K562 (cell line): ENCODE measurements around the gene DHCR24. TPM values are rescaled to one million over a fixed set of nuclear protein-coding genes. Genes with fewer than 3 reads are reported as not detected.

Source experiments
- ATAC-seq: fragments of 200-7000 bp; cut with Tn5 transposase; 3 replicates; pipeline ENCODE4 v1.9.1; 2020; ENCODE audit warnings: moderate library complexity
- BruUV-seq: library from RNA; stranded (reverse); fragments of 400-500 nt; replicated peaks from 2 replicates; lab custom pipeline; 2021; lab: Mats Ljungman, UMichigan
- CTCF ChIA-PET: fragments of 300-600 bp; formaldehyde crosslinking; extraction: SDS; loops from one replicate; lab custom pipeline; 2021; ENCODE audit warnings: low intra/inter-chr PET ratio; lab: Yijun Ruan, JAX
- POLR2A ChIA-PET: fragments of 300-600, 350-650 bp; sonication (Branson Sonifier 250); formaldehyde crosslinking; extraction: SDS; loops from one replicate; lab custom pipeline; 2021; ENCODE audit warnings: antibody characterized with exemption, inconsistent platforms; lab: Yijun Ruan, JAX
- DNase-seq, 4 experiments: peaks; one replicate each; pipeline versions ENCODE4 v3.0.0 to v3.0.0-alpha.2; 2011 to 2018; ENCODE audit warnings: low spot score in 3 of 4, mixed read lengths in 3 of 4; ENCODE audit errors: extremely low read depth in 1 of 4
- FAIRE-seq: peaks from 2 replicates; lab custom pipeline; 2011; peaks lifted over from hg19 to GRCh38; lab: Jason Lieb, UNC
- H2AFZ ChIP-seq: 2 replicates; pipeline ENCODE4 v1.6.0; 2011; ENCODE audit warnings: low read depth, low read length, control low read depth, inconsistent platforms
- H3K27ac ChIP-seq: fragments of 200-600 bp; 3 replicates; pipeline ENCODE4 v1.8.0; 2011; ENCODE audit warnings: low read depth, mild to moderate bottlenecking, control low read depth, inconsistent platforms, low read length, moderate library complexity, mixed read lengths; ENCODE audit errors: extremely low read depth
- H3K27me3 ChIP-seq, 2 experiments: fragments of 300-600 bp in 1 of 2; 2 replicates in 1 of 2; 3 replicates in 1 of 2; pipeline versions ENCODE4 v1.6.0 to v1.8.0; 2011; ENCODE audit warnings: inconsistent platforms in 2 of 2, low read length in 2 of 2, mild to moderate bottlenecking in 1 of 2, mixed read lengths in 1 of 2, moderate library complexity in 1 of 2; ENCODE audit not compliant: control insufficient read depth in 2 of 2, insufficient read depth in 2 of 2
- H3K36me3 ChIP-seq: fragments of 300-600 bp; 3 replicates; pipeline ENCODE4 v1.8.0; 2011; ENCODE audit warnings: mild to moderate bottlenecking, low read length, inconsistent platforms; ENCODE audit not compliant: control insufficient read depth, insufficient read depth
- H3K4me1 ChIP-seq, 2 experiments: fragments of 200-600 bp in 1 of 2; replicated peaks in 1 of 2; 2 replicates in 1 of 2; 3 replicates in 1 of 2; pipeline versions ENCODE4 v1.5.1 to v1.8.0; 2011; ENCODE audit warnings: inconsistent platforms in 2 of 2, low read length in 2 of 2, mild to moderate bottlenecking in 1 of 2, mixed read lengths in 1 of 2, moderate library complexity in 1 of 2; ENCODE audit not compliant: control insufficient read depth in 2 of 2, insufficient read depth in 2 of 2
- H3K4me2 ChIP-seq: 2 replicates; pipeline ENCODE4 v1.6.1; 2011; ENCODE audit warnings: low read length, control low read depth, inconsistent platforms, mixed read lengths; ENCODE audit not compliant: insufficient read depth
- H3K4me3 ChIP-seq: fragments of 200-600 bp; sonication (generic), shearing (Covaris generic); 2 replicates; pipeline ENCODE4 v1.5.1; 2016; ENCODE audit warnings: control low read depth, inconsistent platforms
- H3K79me2 ChIP-seq: fragments of 200-600 bp; 3 replicates; pipeline ENCODE4 v1.8.0; 2011; ENCODE audit warnings: low read length, inconsistent platforms; ENCODE audit not compliant: control insufficient read depth, insufficient read depth
- H3K9ac ChIP-seq, 2 experiments: 2 replicates each; pipeline versions ENCODE4 v1.6.0 to v1.6.1; 2011; ENCODE audit warnings: low read depth in 2 of 2, low read length in 2 of 2, control low read depth in 1 of 2, inconsistent platforms in 1 of 2, mild to moderate bottlenecking in 1 of 2, mixed read lengths in 1 of 2; ENCODE audit not compliant: insufficient read depth in 1 of 2
- H3K9me1 ChIP-seq: one replicate; pipeline ENCODE4 v1.6.0; 2011; ENCODE audit warnings: inconsistent platforms, mild to moderate bottlenecking, low read length, moderate library complexity; ENCODE audit not compliant: control insufficient read depth, insufficient read depth
- H3K9me3 ChIP-seq: replicated peaks from 2 replicates; pipeline ENCODE4 v1.5.1; 2011; ENCODE audit warnings: low read depth, low read length, inconsistent platforms; ENCODE audit not compliant: control insufficient read depth, insufficient read depth
- H4K20me1 ChIP-seq: replicated peaks from 2 replicates; pipeline ENCODE4 v1.6.1; 2011; ENCODE audit warnings: low read length, inconsistent platforms, mixed read lengths; ENCODE audit not compliant: control insufficient read depth, insufficient read depth
- FOSL1 ChIP-seq: fragments of 200-800 bp; sonication (Bioruptor generic); conservative IDR thresholded peaks from 2 replicates; pipeline ENCODE4 v1.6.1; 2016; ENCODE audit warnings: missing genetic modification characterization, missing compliant biosample characterization
- KLF16 ChIP-seq: IDR thresholded peaks from 2 replicates; pipeline ENCODE4 v1.6.1; 2016; ENCODE audit warnings: antibody characterized with exemption
- PHTF2 ChIP-seq: fragments of 250-450 bp; sonication (Bioruptor Pico); IDR thresholded peaks from 2 replicates; pipeline ENCODE4 v1.5.0; 2021; ENCODE audit warnings: mild to moderate bottlenecking
- ZNF696 ChIP-seq: fragments of 250-450 bp; sonication (Bioruptor Pico); conservative IDR thresholded peaks from 2 replicates; pipeline ENCODE4 v1.4.0; 2020; ENCODE audit warnings: mild to moderate bottlenecking, moderate library complexity
- WGBS: fragments of 100-300 bp; shearing (Covaris generic); methylation state at CpG from one replicate; pipeline ENCODE4 v1.1.6; 2016; ENCODE audit warnings: low coverage, mixed read lengths; ENCODE audit not compliant: insufficient coverage; ENCODE audit errors: missing lambda C conversion rate; 5-methylcytosine and 5-hydroxymethylcytosine counted together
- in situ Hi-C: fragments of 300-500 bp; cut with MboI; formaldehyde crosslinking; loops from 4 replicates; pipeline ENCODE4 v1.15.0; 2018; ENCODE audit warnings: inconsistent platforms, mixed read lengths
- intact Hi-C: fragments of 100-400 bp; cut with micrococcal nuclease; formaldehyde crosslinking; loops from 2 replicates; pipeline ENCODE4 v1.14.2; 2022
- polyA plus RNA-seq, 8 experiments: library from polyadenylated mRNA; depleted of rRNA in 4 of 8; stranded (reverse) in 5 of 8; unstranded in 3 of 8; fragments of >200 nt; fragmentation: Nextera tagmentation in 2 of 8; fragmentation: Illumina TruSeq in 1 of 8; extraction: Ambion mirVana in 2 of 8; extraction: Trizol in 1 of 8; gene quantifications; 2 replicates each; pipeline versions ENCODE4 v1.2.1 to v1.2.3, GENCODE V29; 2011 to 2014; ENCODE audit warnings: inconsistent platforms in 1 of 8, missing spikeins in 1 of 8
- total RNA-seq, 7 experiments: library from RNA; depleted of rRNA in 6 of 7; stranded (reverse); fragments of >200 nt in 6 of 7; fragmentation: Illumina TruSeq in 2 of 7; extraction: Trizol in 2 of 7; gene quantifications; 2 replicates each; pipeline versions ENCODE4 v1.2.1 to v1.2.3, GENCODE V29; 2011 to 2021; ENCODE audit warnings: low replicate concordance in 1 of 7

The DHCR24 gene
- total and polyA plus RNA-seq, 9 of the 15 experiments (the other 6 are each of a cell fraction or from before 2014, with no cell fraction given), result 23.4 to 161 (median 79.9) TPM

DNA sequence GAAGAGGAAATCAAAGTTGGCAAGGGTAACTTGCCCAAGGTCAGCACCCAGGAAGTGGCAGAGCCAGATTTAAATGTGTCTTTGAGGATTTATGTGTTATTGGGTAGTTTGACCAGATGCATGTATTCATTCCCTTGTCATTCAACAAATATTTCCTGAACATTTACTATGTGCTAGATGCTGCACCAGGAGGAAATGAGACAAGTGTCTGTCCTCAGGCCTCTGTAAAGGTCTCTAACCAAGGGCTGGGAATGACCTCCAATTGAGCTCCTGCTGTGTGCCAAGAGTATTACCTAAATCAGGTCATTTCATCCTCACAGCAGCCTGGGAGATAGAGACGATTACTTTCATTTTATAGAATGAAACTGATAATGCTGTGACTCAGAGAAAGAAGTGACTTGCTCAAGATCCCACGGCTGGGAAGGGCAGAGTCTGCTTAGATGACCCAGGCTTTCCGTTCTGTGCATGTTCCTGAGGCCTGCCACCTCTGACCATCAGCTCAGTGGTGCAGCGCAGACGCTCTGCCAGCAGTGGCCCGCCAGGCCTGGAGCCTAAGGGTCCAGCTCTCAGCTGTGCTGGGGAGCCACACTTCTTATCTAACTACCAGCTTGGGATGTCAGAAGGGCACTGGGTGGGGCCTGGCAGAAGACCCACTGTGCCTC is 82.4 kb downstream of the DHCR24 start:
- no peak overlapping the region for H3K27ac ChIP-seq
- H2AFZ ChIP-seq, result no peak overlapping the region
- no peaks in the 10 kb centered on the region for H3K36me3 ChIP-seq
- 3% methylated on average over 6 of the region's 6 CpGs for WGBS
- no peak for DNase-seq
- POLR2A ChIA-PET, result interaction anchor here (0.5 to 1.8 kb wide), 3 partner anchors 9 to 429 kb away, joined by 3 to 5 read pairs (median 3); no protein-coding TSS in a partner anchor
- no peak for TF ChIP-seq ZNF696 (CRISPR knock-in tag)
- no peak for TF ChIP-seq KLF16
- no peak for TF ChIP-seq PHTF2 (CRISPR knock-in tag)
- TF ChIP-seq FOSL1 (tag), result 0 out of 2 replicates have a peak, but pooled peaks have one; percentile 13
- no peaks in the 10 kb centered on the region for H3K79me2 ChIP-seq
- H3K9me1 ChIP-seq, result no peaks in the 10 kb centered on the region
- peaks cover 6% of the 10 kb centered on the region for H4K20me1 ChIP-seq
- H3K4me3 ChIP-seq, result no peak overlapping the region
- FAIRE-seq, result no peak
- no TSS peak for BruUV-seq
- H3K27me3 ChIP-seq, result peaks cover 12 to 48% of the 10 kb centered on the region in 2 experiments; a peak in 4 of 5 replicates
- peaks cover 5 to 19% of the 10 kb centered on the region in 2 experiments; a peak in 2 of 5 replicates for H3K4me1 ChIP-seq
- intact Hi-C loops (no loop called here), in situ Hi-C loops (no loop called here)
- H3K4me2 ChIP-seq, result no peak overlapping the region
- CTCF ChIA-PET, result interaction anchor here (0.5 kb wide), 1 partner anchor 106 kb away, joined by 3 read pairs; no protein-coding TSS in a partner anchor
- no peak for ATAC-seq
- no peaks in the 10 kb centered on the region for H3K9me3 ChIP-seq
- H3K9ac ChIP-seq, result no peak overlapping the region
